HepG2 (cell line): ENCODE measurements around the gene KANK3. TPM values are rescaled to one million over a fixed set of nuclear protein-coding genes. Genes with fewer than 3 reads are reported as not detected.
A peak's percentile ranks its signal among the peaks of the same experiment; 100 is the strongest.

Experiments used
- CC2D1A ChIP-seq: sonication (generic); formaldehyde crosslinking; IDR thresholded peaks from 2 replicates; pipeline ENCODE4 v1.8.1; 2023; ENCODE audit warnings: mild to moderate bottlenecking, missing genetic modification reagents
- HOMEZ ChIP-seq: IDR thresholded peaks from 2 replicates; pipeline ENCODE4 v1.6.1; 2016; ENCODE audit warnings: low read depth
- IKZF1 ChIP-seq: fragments of 450-650 bp; IDR thresholded peaks from 2 replicates; pipeline ENCODE4 v1.7.1; 2016
- MXD3 ChIP-seq: IDR thresholded peaks from 2 replicates; pipeline ENCODE4 v1.6.1; 2016; ENCODE audit warnings: mild to moderate bottlenecking, missing biosample characterization, missing genetic modification reagents
- RCOR2 ChIP-seq: IDR thresholded peaks from 2 replicates; pipeline ENCODE4 v1.6.1; 2016; ENCODE audit warnings: missing biosample characterization, missing genetic modification reagents
- RFX3 ChIP-seq: IDR thresholded peaks from 2 replicates; pipeline ENCODE4 v1.6.1; 2016; ENCODE audit warnings: missing biosample characterization, missing genetic modification reagents
- RFXAP ChIP-seq: sonication (generic); formaldehyde crosslinking; IDR thresholded peaks from 2 replicates; pipeline ENCODE4 v1.4.0; 2020; ENCODE audit warnings: missing genetic modification reagents, borderline replicate concordance
- SATB2 ChIP-seq: sonication (generic); formaldehyde crosslinking; IDR thresholded peaks from 2 replicates; pipeline ENCODE4 v1.5.0; 2020; ENCODE audit warnings: missing genetic modification reagents
- SRY ChIP-seq: sonication (generic); formaldehyde crosslinking; IDR thresholded peaks from 2 replicates; pipeline ENCODE4 v1.8.0; 2022; ENCODE audit warnings: mild to moderate bottlenecking, missing genetic modification reagents
- SYNCRIP ChIP-seq: fragments of 200-400 bp; formaldehyde crosslinking; IDR thresholded peaks from 2 replicates; pipeline ENCODE4 v1.6.1; 2018; ENCODE audit warnings: mild to moderate bottlenecking, low read depth, low read length; ENCODE audit not compliant: insufficient read depth
- TARDBP ChIP-seq: sonication (generic); formaldehyde crosslinking; IDR thresholded peaks from 2 replicates; pipeline ENCODE4 v1.8.0; 2022; ENCODE audit warnings: mild to moderate bottlenecking, missing genetic modification reagents
- TMF1 ChIP-seq: sonication (generic); formaldehyde crosslinking; IDR thresholded peaks from 2 replicates; pipeline ENCODE4 v1.8.1; 2022; ENCODE audit warnings: low read depth, missing genetic modification reagents
- U2AF1 ChIP-seq: fragments of 200-400 bp; formaldehyde crosslinking; optimal IDR thresholded peaks from 2 replicates; pipeline ENCODE3; 2017; ENCODE audit warnings: mild to moderate bottlenecking, low read depth, low read length
- ZFY ChIP-seq: sonication (generic); formaldehyde crosslinking; IDR thresholded peaks from 2 replicates; pipeline ENCODE4 v1.4.0; 2020; ENCODE audit warnings: missing genetic modification reagents
- ZMAT5 ChIP-seq: sonication (generic); formaldehyde crosslinking; IDR thresholded peaks from 2 replicates; pipeline ENCODE4 v1.5.0; 2020; ENCODE audit warnings: mild to moderate bottlenecking, low read depth, missing genetic modification reagents, borderline replicate concordance
- ZNF432 ChIP-seq: sonication (generic); formaldehyde crosslinking; IDR thresholded peaks from 2 replicates; pipeline ENCODE4 v1.5.0; 2020; ENCODE audit warnings: missing genetic modification reagents, mild to moderate bottlenecking, borderline replicate concordance
- ZNF496 ChIP-seq: sonication (generic); formaldehyde crosslinking; IDR thresholded peaks from 2 replicates; pipeline ENCODE4 v1.8.1; 2023; ENCODE audit warnings: mild to moderate bottlenecking, moderate library complexity, missing genetic modification reagents; ENCODE audit not compliant: insufficient replicate concordance
- ZNF646 ChIP-seq: sonication (generic); formaldehyde crosslinking; IDR thresholded peaks from 2 replicates; pipeline ENCODE4 v1.9.0; 2021; ENCODE audit warnings: mild to moderate bottlenecking, missing genetic modification reagents
- polyA plus RNA-seq, 8 experiments: library from polyadenylated mRNA; depleted of rRNA in 3 of 8; stranded (reverse) in 7 of 8; unstranded in 1 of 8; fragments of >200 nt; fragmentation: Illumina TruSeq in 4 of 8; extraction: Trizol in 4 of 8; gene quantifications; 2 replicates each; pipeline versions ENCODE4 v1.2.1 to v1.2.3, GENCODE V29; 2011 to 2016; ENCODE audit warnings: low read depth in 4 of 8, missing spikeins in 1 of 8, mixed read lengths in 1 of 8; ENCODE audit not compliant: insufficient read depth in 1 of 8
- total RNA-seq, 5 experiments: library from RNA; depleted of rRNA; stranded (reverse); fragments of >200 nt; fragmentation: Illumina TruSeq; extraction: Trizol; gene quantifications; 2 replicates each; pipeline ENCODE4 v1.2.3, GENCODE V29; 2016; ENCODE audit warnings: low read depth in 1 of 5
- TF ChIP-seq, protein P1 (sequence below): sonication (generic); formaldehyde crosslinking; IDR thresholded peaks from 2 replicates; pipeline ENCODE4 v1.8.1; 2023; ENCODE audit warnings: missing genetic modification reagents, mild to moderate bottlenecking, borderline replicate concordance
- TF ChIP-seq, protein P2 (sequence below): sonication (generic); formaldehyde crosslinking; IDR thresholded peaks from 2 replicates; pipeline ENCODE4 v1.5.0; 2020; ENCODE audit warnings: missing genetic modification reagents

Gene KANK3
- total and polyA plus RNA-seq, 2 of the 13 experiments (the other 11 are each of a cell fraction or from before 2014, with no cell fraction given): 0.15 to 0.20 TPM

DNA sequence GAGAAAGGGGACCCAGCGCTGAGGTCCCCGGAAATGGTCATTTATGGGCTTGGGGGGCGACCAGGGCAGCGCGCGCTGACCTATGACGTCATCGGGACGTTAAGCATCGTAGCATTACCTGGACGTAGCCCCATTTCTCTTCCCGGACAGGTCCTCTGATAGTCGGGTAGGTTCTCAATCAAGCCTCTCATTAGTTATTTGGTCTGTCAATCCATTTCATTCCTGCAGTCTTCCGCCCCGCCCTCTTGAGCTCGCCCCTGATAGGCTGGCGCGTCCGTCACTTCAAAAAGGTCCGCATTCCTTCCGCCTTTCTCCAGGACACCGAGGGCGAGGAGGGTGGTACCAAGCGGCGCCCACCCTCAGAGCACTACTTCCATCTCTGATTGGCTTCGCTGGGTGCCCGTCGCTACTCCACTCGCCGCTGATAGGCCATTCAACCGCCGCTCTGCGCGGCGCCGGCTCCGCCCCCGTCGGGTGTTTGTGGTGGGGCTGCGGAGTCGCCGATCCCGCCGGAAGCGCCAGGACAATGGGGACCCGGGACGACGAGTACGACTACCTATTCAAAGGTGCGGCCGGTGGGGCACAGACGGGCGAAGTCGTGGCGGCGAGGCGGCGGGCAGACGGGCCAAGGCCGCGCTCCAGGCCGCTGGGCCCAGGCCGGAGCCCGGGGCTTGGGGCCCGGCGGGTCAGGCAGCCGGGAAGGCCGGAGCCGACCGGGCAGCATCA is 47.0 kb upstream of the KANK3 start, which contains the start of gene RAB11B (continued):
- no peak for TF ChIP-seq SRY
- TF ChIP-seq RFX3 (CRISPR knock-in tag): no peak
- peak; percentile 68 for TF ChIP-seq ZFY
- TF ChIP-seq ZNF496 (CRISPR knock-in tag): no peak
- TF ChIP-seq SATB2: 0 out of 2 replicates have a peak, but pooled peaks have one; percentile 13
- TF ChIP-seq, protein P1, sequence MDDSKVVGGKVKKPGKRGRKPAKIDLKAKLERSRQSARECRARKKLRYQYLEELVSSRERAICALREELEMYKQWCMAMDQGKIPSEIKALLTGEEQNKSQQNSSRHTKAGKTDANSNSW: peak; percentile 45; the same call in 1 of the 2 replicates
- no peak for TF ChIP-seq ZNF646 (CRISPR knock-in tag)
- no peak for TF ChIP-seq CC2D1A
- no peak; the same call in 1 of the 2 replicates for TF ChIP-seq RFXAP (CRISPR knock-in tag)
- 0 out of 2 replicates have a peak, but pooled peaks have one; percentile 31 for TF ChIP-seq RCOR2 (CRISPR knock-in tag)
- no peak for TF ChIP-seq IKZF1
- no peak for TF ChIP-seq U2AF1
- peak; percentile 52; the same call in 1 of the 2 replicates for TF ChIP-seq MXD3 (CRISPR knock-in tag)
- TF ChIP-seq ZMAT5 (CRISPR knock-in tag): no peak
- TF ChIP-seq ZNF432 (CRISPR knock-in tag): no peak
- peak; percentile 39; the same call in 1 of the 2 replicates for TF ChIP-seq TMF1
- TF ChIP-seq, protein P2, sequence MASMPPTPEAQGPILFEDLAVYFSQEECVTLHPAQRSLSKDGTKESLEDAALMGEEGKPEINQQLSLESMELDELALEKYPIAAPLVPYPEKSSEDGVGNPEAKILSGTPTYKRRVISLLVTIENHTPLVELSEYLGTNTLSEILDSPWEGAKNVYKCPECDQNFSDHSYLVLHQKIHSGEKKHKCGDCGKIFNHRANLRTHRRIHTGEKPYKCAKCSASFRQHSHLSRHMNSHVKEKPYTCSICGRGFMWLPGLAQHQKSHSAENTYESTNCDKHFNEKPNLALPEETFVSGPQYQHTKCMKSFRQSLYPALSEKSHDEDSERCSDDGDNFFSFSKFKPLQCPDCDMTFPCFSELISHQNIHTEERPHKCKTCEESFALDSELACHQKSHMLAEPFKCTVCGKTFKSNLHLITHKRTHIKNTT (CRISPR knock-in tag): no peak
- no peak for TF ChIP-seq SYNCRIP
- TF ChIP-seq TARDBP: no peak; the same call in 1 of the 2 replicates
- TF ChIP-seq HOMEZ (CRISPR knock-in tag): no peak
